NCI-H82 treated with DMSO at 0.1 percent for 48 hours (cell line): Measurements from ENCODE around the gene ARFGEF2.
"Not testable (repeated sequence)": the region's sequence is repeated elsewhere in the genome, so short reads cannot be mapped to it uniquely, and the experiment has no call there.

ENCODE experiments used
- DNase-seq: peaks from one replicate; lab custom pipeline; 2025; ENCODE audit not compliant: unreplicated experiment; lab: John Stamatoyannopoulos, UW

ARFGEF2 gene

GRCh38 chr20:48984575-48985219 is 63.2 kb downstream of the ARFGEF2 start:
- no peak for DNase-seq

- DNase-seq, result no peak
Measured at GRCh38 chr20:48986899-48987298, 65.4 kb downstream of the ARFGEF2 start.

- no peak for DNase-seq
Measured at GRCh38 chr20:48990467-48990866, 69.0 kb downstream of the ARFGEF2 start.

GRCh38 chr20:48995589-48995988 is 74.1 kb downstream of the ARFGEF2 start:
- no peak for DNase-seq

- no peak for DNase-seq
Measured at GRCh38 chr20:48999890-49000870, 78.7 kb downstream of the ARFGEF2 start.

- no peak for DNase-seq
Measured at GRCh38 chr20:49001741-49002140, 80.2 kb downstream of the ARFGEF2 start.

GRCh38 chr20:49006446-49006980 is 85.0 kb downstream of the ARFGEF2 start:
- no peak for DNase-seq

GRCh38 chr20:49009899-49010631 is 88.6 kb downstream of the ARFGEF2 start:
- no peak for DNase-seq

- no peak for DNase-seq
Measured at GRCh38 chr20:49024220-49024619, 102.7 kb downstream of the ARFGEF2 start.

GRCh38 chr20:49028177-49028576 is 106.7 kb downstream of the ARFGEF2 start:
- not testable (repeated sequence) for DNase-seq

- no peak for DNase-seq
Measured at GRCh38 chr20:49028684-49029083, 107.2 kb downstream of the ARFGEF2 start.

- no peak for DNase-seq
Measured at GRCh38 chr20:49029203-49029602, 107.7 kb downstream of the ARFGEF2 start.

- DNase-seq, result no peak
Measured at GRCh38 chr20:49030954-49031619, 109.6 kb downstream of the ARFGEF2 start.

GRCh38 chr20:49032455-49032854 is 110.9 kb downstream of the ARFGEF2 start:
- DNase-seq, result no peak

- DNase-seq, result no peak
Measured at GRCh38 chr20:49034070-49034732, 112.7 kb downstream of the ARFGEF2 start.

GRCh38 chr20:49037962-49038387 is 116.5 kb downstream of the ARFGEF2 start:
- no peak for DNase-seq

- no peak for DNase-seq
Measured at GRCh38 chr20:49039854-49040253, 118.3 kb downstream of the ARFGEF2 start.

GRCh38 chr20:49043000-49043399 is 121.5 kb downstream of the ARFGEF2 start:
- DNase-seq, result peak; percentile 11

GRCh38 chr20:49045440-49046086 is 124.1 kb downstream of the ARFGEF2 start:
- no peak for DNase-seq
